GM12801 (cell line): ENCODE data around the gene SLC4A5.

Source experiments
- TF ChIP-seq, protein P1 (sequence below): IDR thresholded peaks from one replicate; pipeline ENCODE4 v1.5.1; 2011; ENCODE audit warnings: control low read depth; ENCODE audit not compliant: insufficient read length; ENCODE audit errors: extremely low read depth

SLC4A5 gene

DNA sequence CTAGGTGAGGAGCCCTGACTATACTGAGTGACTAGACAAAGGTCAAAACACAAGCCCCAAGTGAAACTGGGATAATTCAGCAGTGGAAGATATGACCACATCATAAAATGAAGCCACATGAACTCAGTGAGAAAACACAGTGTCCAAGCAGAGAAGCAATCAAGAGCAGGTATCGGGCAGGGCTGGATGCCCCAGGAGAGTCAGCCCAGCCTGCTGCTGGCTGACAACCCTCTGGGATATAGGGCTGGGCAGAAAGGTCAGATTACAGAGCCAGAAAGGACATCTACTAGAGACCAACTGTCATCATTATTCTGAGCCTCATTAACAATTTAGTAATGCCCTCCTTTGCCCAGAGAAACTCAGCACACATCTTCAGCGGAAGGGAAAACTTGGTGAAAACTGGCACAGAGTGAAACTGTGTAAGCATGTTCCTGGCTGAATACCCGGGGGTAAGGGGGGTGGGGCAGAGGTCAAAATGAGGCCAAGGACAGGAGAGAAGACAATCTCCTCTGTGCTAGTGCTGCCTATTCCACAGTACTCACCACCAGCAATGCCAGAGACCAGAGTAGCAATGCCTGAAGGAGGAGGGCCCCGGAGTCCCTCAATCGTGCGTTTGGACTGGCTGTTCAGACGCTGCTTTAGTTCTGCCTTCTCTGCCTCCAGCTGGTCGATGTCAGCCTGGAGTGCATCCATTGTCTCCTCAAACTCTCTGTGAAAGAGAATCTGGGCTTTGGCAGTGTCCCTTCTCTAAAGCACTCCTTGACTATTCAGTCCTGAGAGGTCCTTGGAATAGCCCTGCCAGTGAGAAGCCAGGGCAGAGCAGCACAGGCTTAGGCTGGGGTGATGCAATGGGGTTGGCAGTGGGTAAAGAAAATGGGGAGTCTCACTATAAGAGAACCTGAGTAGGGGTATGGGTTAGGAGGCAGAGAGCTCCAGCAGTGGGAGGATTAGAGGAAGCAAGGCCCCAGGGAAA is 21.6 kb upstream of the SLC4A5 start:
- TF ChIP-seq, protein P1, sequence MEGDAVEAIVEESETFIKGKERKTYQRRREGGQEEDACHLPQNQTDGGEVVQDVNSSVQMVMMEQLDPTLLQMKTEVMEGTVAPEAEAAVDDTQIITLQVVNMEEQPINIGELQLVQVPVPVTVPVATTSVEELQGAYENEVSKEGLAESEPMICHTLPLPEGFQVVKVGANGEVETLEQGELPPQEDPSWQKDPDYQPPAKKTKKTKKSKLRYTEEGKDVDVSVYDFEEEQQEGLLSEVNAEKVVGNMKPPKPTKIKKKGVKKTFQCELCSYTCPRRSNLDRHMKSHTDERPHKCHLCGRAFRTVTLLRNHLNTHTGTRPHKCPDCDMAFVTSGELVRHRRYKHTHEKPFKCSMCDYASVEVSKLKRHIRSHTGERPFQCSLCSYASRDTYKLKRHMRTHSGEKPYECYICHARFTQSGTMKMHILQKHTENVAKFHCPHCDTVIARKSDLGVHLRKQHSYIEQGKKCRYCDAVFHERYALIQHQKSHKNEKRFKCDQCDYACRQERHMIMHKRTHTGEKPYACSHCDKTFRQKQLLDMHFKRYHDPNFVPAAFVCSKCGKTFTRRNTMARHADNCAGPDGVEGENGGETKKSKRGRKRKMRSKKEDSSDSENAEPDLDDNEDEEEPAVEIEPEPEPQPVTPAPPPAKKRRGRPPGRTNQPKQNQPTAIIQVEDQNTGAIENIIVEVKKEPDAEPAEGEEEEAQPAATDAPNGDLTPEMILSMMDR: no peak

DNA sequence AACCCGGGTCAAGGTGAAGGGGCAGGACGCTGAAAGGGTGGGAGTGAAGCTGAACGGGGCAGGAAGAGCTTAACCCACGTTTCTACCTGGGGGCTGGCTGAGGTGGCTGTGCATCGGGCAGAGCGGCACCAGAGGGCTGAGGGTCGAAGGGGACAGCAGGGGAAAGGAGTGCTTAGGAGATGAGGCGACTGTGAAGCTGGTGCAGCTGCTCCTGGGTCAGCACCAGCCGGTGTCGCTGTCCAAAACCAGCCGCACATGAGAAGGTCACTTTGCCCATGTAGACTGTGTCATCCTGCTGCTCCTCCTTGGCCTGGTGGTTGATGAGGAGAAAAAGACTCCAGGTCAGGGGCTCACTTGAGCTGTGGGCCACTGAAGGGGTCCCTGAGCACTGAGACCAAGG is 18.1 kb upstream of the SLC4A5 start:
- TF ChIP-seq, protein P1: no peak

DNA sequence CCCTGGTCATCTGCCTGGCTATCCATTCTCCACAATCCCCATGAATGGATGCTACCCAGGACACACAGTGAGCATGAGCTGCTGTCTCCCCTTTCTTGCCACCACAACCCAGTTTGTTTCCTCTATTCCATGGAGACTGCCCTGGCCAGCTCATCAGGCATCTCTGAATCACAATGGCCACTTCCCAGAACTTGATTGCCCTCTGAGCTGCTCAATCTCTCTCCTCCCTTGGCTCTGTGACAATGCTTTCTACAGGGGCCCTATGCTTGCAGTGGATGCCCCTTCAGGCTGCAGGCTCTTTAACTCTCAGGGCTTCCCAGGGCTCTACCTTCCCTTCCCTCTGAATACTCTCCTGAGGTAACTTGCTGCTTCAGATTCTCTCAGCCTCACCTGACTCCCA is 14.4 kb upstream of the SLC4A5 start:
- TF ChIP-seq, protein P1: no peak

DNA sequence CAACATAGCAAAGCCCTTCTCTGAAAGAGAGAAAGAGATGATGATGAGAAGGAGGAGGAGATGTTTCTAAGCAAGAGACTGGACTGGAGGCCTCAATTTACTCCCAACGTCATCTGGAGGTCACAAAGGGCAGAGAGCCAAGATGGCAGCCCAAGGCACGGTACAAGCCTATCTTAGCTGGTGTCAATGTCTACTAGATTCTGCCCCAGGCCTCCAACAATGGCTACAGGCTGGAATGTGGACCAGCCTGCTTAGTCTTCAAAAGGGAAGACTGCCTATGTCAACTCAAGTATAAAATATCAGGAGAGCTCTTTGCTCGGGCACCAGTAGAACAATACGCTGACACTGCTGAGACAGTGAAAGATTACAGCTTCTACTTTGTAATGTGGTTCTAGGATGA is 6.7 kb upstream of the SLC4A5 start:
- TF ChIP-seq, protein P1: no peak

- TF ChIP-seq, protein P1: no peak
Measured at GRCh38 chr2:74347742-74348141, 4.5 kb upstream of the SLC4A5 start.

GRCh38 chr2:74347303-74347702 is 4.1 kb upstream of the SLC4A5 start:
- TF ChIP-seq, protein P1: no peak

DNA sequence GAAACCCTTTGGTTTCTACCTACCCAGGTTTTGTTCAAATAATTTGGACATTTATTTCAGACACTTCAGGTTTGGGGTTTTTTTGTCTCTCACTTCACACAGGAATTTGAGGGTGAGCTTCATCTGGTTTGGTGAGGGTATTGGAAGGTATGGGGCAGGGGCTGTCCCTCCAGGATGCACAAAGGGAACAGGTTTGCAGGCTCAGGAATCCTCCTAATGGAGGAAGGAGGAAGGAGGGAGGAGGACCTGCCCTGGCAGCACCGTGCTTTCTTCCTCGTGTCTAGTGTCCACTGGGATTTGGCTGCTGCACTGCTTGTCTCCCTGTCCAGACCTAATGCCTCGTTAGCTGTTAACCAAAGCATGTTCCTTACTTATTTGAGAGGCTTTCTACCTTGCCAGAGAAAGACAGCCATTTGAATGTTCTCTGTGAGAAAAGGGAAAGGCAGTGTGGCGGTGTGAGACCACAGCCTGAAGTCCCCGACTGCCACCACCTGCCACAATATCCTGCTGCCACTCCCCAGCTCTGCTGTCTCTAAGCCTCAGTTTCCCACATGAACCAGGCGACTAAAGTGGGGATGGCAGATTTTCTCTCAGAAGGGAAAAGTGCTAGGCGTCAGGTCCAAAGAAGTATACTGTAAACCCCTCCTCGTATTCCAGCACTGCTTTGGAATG is 2.2 kb upstream of the SLC4A5 start:
- TF ChIP-seq, protein P1: no peak
